ENCODE results near the gene MFF. TPM values are rescaled to one million over a fixed set of nuclear protein-coding genes. Genes with fewer than 3 reads are reported as not detected.

Gene MFF, protein sequence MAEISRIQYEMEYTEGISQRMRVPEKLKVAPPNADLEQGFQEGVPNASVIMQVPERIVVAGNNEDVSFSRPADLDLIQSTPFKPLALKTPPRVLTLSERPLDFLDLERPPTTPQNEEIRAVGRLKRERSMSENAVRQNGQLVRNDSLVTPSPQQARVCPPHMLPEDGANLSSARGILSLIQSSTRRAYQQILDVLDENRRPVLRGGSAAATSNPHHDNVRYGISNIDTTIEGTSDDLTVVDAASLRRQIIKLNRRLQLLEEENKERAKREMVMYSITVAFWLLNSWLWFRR
- 84.1 and 94.2 TPM in 2 replicates for total RNA-seq
- long read RNA-seq, transcript MFF-207 (6 exons, 1,548 nt), result minor isoform, 14 of 181 reads
- long read RNA-seq, transcript MFF-203 (8 exons, 1,716 nt), result minor isoform, 32 of 181 reads
- long read RNA-seq, transcript MFF-205 (7 exons, 1,085 nt), result major isoform, 63 of 181 reads
- long read RNA-seq, transcript MFF-201 (9 exons, 2,004 nt), result minor isoform, 16 of 181 reads
- long read RNA-seq, partial matches to known transcripts, result 12 of 181 reads
- long read RNA-seq, other reads (novel, unspliced or antisense), result 32 of 181 reads

DNA sequence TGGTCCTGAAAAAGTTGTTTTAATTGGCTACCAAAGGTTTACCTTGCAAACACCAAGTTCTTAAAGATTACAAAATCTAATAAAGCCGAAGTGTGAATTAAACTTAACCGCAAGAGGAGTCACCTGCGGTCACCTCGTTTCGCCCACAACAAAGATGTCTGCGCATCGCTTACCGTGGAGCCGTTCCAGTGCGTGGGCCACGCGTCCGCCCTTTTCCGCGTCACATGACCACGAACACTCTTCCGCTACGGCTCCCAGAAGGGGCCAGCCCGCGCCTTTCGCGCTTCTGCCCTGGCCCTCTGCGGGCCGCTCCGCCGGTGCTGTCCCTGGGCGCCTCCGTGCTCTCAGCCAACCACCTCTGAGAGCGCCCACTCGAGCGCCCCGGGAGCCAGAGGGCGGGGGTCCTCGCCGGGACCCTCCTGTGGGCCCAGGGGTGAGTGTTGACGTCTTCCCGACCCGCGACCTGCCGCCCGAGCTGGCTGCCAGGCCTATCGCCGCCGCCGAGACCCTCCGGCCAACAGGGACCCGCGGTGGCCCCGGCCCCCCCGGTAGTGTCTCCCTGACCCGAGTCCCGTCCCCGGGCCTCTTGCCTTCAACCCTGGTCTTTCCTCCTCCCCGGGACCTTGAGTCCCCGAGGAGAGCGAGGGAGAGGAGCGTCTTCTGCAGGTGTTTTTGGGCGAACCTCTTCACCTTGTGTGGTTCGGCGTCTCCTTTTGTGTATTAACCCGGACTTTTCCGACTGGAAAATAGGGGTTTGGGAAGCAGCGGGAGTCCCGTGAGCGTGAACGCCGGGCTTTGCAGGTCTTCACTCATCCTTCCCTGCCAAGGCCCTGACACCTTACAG lies at the start of gene MFF:
MFF (plus strand) TSS at position 257 of the 844 bp plus-strand sequence. CDS start 5,415 bp downstream, outside the sequence.
- H3K4me3 Mint-ChIP-seq, result peak within 1 kb of the TSS; percentile 97
- TF ChIP-seq, protein P1, sequence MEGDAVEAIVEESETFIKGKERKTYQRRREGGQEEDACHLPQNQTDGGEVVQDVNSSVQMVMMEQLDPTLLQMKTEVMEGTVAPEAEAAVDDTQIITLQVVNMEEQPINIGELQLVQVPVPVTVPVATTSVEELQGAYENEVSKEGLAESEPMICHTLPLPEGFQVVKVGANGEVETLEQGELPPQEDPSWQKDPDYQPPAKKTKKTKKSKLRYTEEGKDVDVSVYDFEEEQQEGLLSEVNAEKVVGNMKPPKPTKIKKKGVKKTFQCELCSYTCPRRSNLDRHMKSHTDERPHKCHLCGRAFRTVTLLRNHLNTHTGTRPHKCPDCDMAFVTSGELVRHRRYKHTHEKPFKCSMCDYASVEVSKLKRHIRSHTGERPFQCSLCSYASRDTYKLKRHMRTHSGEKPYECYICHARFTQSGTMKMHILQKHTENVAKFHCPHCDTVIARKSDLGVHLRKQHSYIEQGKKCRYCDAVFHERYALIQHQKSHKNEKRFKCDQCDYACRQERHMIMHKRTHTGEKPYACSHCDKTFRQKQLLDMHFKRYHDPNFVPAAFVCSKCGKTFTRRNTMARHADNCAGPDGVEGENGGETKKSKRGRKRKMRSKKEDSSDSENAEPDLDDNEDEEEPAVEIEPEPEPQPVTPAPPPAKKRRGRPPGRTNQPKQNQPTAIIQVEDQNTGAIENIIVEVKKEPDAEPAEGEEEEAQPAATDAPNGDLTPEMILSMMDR (conservative IDR thresholded peaks at IDR 0.05), result no peak
- H3K9me3 Mint-ChIP-seq, result peaks cover 16% of the 10 kb centered on the region
- DNase-seq (ENCODE audit: low read depth, low spot score), result peak; percentile 81
- peaks cover 4% of the 10 kb centered on the region for H3K27me3 Mint-ChIP-seq (ENCODE audit: low read depth)
- peak within 1 kb of the TSS; percentile 98 for H3K27ac Mint-ChIP-seq (ENCODE audit: unreplicated experiment)
- peaks cover 45% of the 10 kb centered on the region for H3K4me1 Mint-ChIP-seq
- peaks cover 22% of the 10 kb centered on the region for H3K36me3 Mint-ChIP-seq (ENCODE audit: low read depth)

- H3K27me3 Mint-ChIP-seq (ENCODE audit: low read depth), result no peaks in the 10 kb centered on the region
- H3K9me3 Mint-ChIP-seq, result no peaks in the 10 kb centered on the region
Measured at GRCh38 chr2:227280895-227281294, 44.2 kb upstream of the MFF start.

GRCh38 chr2:227285741-227286236 lies 39.3 kb upstream of the MFF start:
- TF ChIP-seq, protein P1 (conservative IDR thresholded peaks at IDR 0.05), result no peak
- no peaks in the 10 kb centered on the region for H3K4me1 Mint-ChIP-seq
- no peaks in the 10 kb centered on the region for H3K9me3 Mint-ChIP-seq
- no peaks in the 10 kb centered on the region for H3K36me3 Mint-ChIP-seq (ENCODE audit: low read depth)
- H3K27me3 Mint-ChIP-seq (ENCODE audit: low read depth), result no peaks in the 10 kb centered on the region
- no peak overlapping the region for H3K27ac Mint-ChIP-seq (ENCODE audit: unreplicated experiment)
- no peak for DNase-seq (ENCODE audit: low read depth, low spot score)
- no peak overlapping the region for H3K4me3 Mint-ChIP-seq

More at GRCh38 chr2:227280895-227281294, 44.2 kb upstream of the MFF start:
- Mint-ChIP-seq H3K4me1 (no peaks in the 10 kb centered on the region), H3K27ac (ENCODE audit: unreplicated experiment) (no peak overlapping the region), H3K36me3 (ENCODE audit: low read depth) (no peaks in the 10 kb centered on the region), H3K4me3 (no peak overlapping the region)
- TF ChIP-seq, protein P1 (conservative IDR thresholded peaks at IDR 0.05), result no peak
- no peak for DNase-seq (ENCODE audit: low read depth, low spot score)

DNA sequence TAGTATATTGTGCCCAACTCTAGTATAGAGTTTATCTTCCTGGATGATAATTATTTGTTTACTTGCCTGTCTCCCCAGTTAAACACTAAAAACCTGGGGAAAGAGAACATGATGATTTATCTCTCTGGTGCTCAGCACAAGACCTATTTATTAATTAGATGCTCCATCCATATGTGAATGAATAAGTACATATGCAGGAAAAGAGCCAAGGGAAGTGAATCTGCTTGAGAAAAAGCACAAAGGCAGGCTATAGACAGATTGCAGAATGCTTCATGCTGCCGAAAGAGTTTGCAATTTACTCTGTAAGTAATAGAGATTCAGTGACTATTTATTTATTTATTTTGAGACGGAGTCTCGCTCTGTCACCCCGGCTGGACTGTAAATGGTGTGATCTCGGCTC lies 37.3 kb upstream of the MFF start:
- Mint-ChIP-seq H3K4me3 (no peak overlapping the region), H3K36me3 (ENCODE audit: low read depth) (no peaks in the 10 kb centered on the region), H3K4me1 (no peaks in the 10 kb centered on the region), H3K27ac (ENCODE audit: unreplicated experiment) (no peak overlapping the region), H3K9me3 (no peaks in the 10 kb centered on the region), H3K27me3 (ENCODE audit: low read depth) (no peaks in the 10 kb centered on the region)
- TF ChIP-seq, protein P1 (conservative IDR thresholded peaks at IDR 0.05), result no peak
- no peak for DNase-seq (ENCODE audit: low read depth, low spot score)

GRCh38 chr2:227292314-227292713 lies 32.7 kb upstream of the MFF start:
- Mint-ChIP-seq H3K36me3 (ENCODE audit: low read depth) (no peaks in the 10 kb centered on the region), H3K4me1 (peaks cover 9% of the 10 kb centered on the region), H3K9me3 (no peaks in the 10 kb centered on the region), H3K27me3 (ENCODE audit: low read depth) (no peaks in the 10 kb centered on the region), H3K4me3 (no peak overlapping the region), H3K27ac (ENCODE audit: unreplicated experiment) (no peak overlapping the region)
- no peak for DNase-seq (ENCODE audit: low read depth, low spot score)
- TF ChIP-seq, protein P1 (conservative IDR thresholded peaks at IDR 0.05), result no peak

Measured in neural crest cell (in vitro differentiated cells).